Measurements from ENCODE around the gene TMTC2.

The TMTC2 gene

GRCh38 chr12:82963956-82964355 is 277.2 kb downstream of the TMTC2 start:
- DNase-seq, result no peak

GRCh38 chr12:82964446-82964845 is 277.7 kb downstream of the TMTC2 start:
- no peak for DNase-seq

GRCh38 chr12:82966001-82966559 is 279.4 kb downstream of the TMTC2 start:
- DNase-seq, result no peak

- DNase-seq, result no peak
These were observed 282.1 kb downstream of the TMTC2 start for GRCh38 chr12:82968631-82969367.

- no peak for DNase-seq
These were observed 283.9 kb downstream of the TMTC2 start for GRCh38 chr12:82970614-82971013.

- DNase-seq, result no peak
These were observed 284.9 kb downstream of the TMTC2 start for GRCh38 chr12:82971584-82971983.

GRCh38 chr12:82972624-82973023 is 285.9 kb downstream of the TMTC2 start:
- no peak for DNase-seq

GRCh38 chr12:82973592-82973991 is 286.9 kb downstream of the TMTC2 start:
- DNase-seq, result no peak

GRCh38 chr12:82981150-82981549 is 294.4 kb downstream of the TMTC2 start:
- no peak for DNase-seq

- no peak for DNase-seq
These were observed 307.4 kb downstream of the TMTC2 start for GRCh38 chr12:82994117-82994516.

GRCh38 chr12:82996168-82996812 is 309.6 kb downstream of the TMTC2 start:
- no peak for DNase-seq

- no peak for DNase-seq
These were observed 311.8 kb downstream of the TMTC2 start for GRCh38 chr12:82998509-82998908.

- DNase-seq, result no peak
These were observed 316.3 kb downstream of the TMTC2 start for GRCh38 chr12:83003026-83003425.

GRCh38 chr12:83005534-83006197 is 319.0 kb downstream of the TMTC2 start:
- DNase-seq, result no peak

GRCh38 chr12:83008703-83009102 is 322.0 kb downstream of the TMTC2 start:
- DNase-seq, result no peak

GRCh38 chr12:83010169-83010804 is 323.6 kb downstream of the TMTC2 start:
- DNase-seq, result no peak

- no peak for DNase-seq
These were observed 328.9 kb downstream of the TMTC2 start for GRCh38 chr12:83015390-83016217.

- DNase-seq, result no peak
These were observed 329.6 kb downstream of the TMTC2 start for GRCh38 chr12:83016218-83016835.

GRCh38 chr12:83016991-83017390 is 330.3 kb downstream of the TMTC2 start:
- DNase-seq, result no peak

GRCh38 chr12:83018088-83018487 is 331.4 kb downstream of the TMTC2 start:
- DNase-seq, result no peak

GRCh38 chr12:83027021-83027723 is 340.5 kb downstream of the TMTC2 start:
- DNase-seq, result no peak
